Astrocyte of the spinal cord (primary cell): ENCODE data around the gene SLC38A8.

Source experiments
- DNase-seq: peaks from one replicate; pipeline ENCODE4 v3.0.0; 2011; ENCODE audit warnings: low read depth, low spot score
- H3K4me3 ChIP-seq: 2 replicates; pipeline ENCODE4 v1.5.1; 2011; ENCODE audit warnings: low read depth, mild to moderate bottlenecking, low read length, moderate library complexity
- CTCF ChIP-seq: IDR thresholded peaks from 2 replicates; pipeline ENCODE4 v1.5.1; 2012; ENCODE audit warnings: low read depth, mild to moderate bottlenecking, low read length, inconsistent platforms
- in situ Hi-C: cut with HindIII; loops from 2 replicates; pipeline ENCODE4 v1.10.0; 2017; ENCODE audit warnings: low sequenced_read_pairs

SLC38A8 gene

GRCh38 chr16:83967091-83967490, 75.5 kb downstream of the SLC38A8 start:
- TF ChIP-seq CTCF: no peak
- in situ Hi-C loops: no loop called here
- no peak overlapping the region for H3K4me3 ChIP-seq
- DNase-seq: no peak

DNA sequence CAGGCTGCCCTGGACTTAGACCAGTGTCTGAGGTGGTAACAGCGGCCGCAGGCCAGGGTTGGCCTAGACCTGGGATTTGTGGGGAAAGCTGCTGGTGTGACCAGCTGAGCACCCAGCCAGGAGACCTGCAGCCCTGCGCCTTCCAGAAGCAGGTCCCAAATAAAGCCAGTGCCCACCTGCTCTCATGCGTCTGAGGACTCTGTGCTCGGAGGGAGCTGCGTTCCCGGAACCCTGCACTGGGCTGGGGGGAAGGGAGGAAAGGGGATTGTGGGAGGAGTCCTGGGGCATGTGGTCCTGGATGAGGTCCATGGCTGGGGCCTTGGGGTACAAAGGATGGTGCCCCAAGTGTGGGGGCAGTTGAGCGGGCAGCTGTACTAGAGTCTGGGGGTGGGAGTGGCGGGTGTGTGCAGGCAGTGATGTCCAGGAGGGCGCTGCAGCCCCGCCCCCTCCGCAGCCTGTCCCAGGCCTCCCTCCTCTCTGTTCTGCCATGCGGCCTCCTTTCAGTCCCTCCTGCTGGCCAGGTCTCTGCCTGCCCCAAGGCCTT, 76.4 kb downstream of the SLC38A8 start:
- H3K4me3 ChIP-seq: no peak overlapping the region
- DNase-seq: no peak
- TF ChIP-seq CTCF: no peak
- in situ Hi-C loops: no loop called here

GRCh38 chr16:83965444-83966152, 77.0 kb downstream of the SLC38A8 start:
- DNase-seq: no peak
- in situ Hi-C loops: no loop called here
- H3K4me3 ChIP-seq: no peak overlapping the region
- TF ChIP-seq CTCF: no peak

GRCh38 chr16:83964684-83965443, 77.7 kb downstream of the SLC38A8 start:
- no peak overlapping the region for H3K4me3 ChIP-seq
- no peak for TF ChIP-seq CTCF
- no peak for DNase-seq
- in situ Hi-C loops: no loop called here

- no peak for DNase-seq
- in situ Hi-C loops: no loop called here
- H3K4me3 ChIP-seq: no peak overlapping the region
Measured at GRCh38 chr16:83963277-83964119, 79.1 kb downstream of the SLC38A8 start.

More at GRCh38 chr16:83963277-83964119, 79.1 kb downstream of the SLC38A8 start:
- TF ChIP-seq CTCF: no peak
